ENCODE measurements around the gene HIBCH. TPM values are rescaled to one million over a fixed set of nuclear protein-coding genes. Genes with fewer than 3 reads are reported as not detected.

Gene HIBCH
- total and polyA plus RNA-seq, 4 experiments from 2014 or later = 19.3 to 22.3 (median 19.8) TPM

DNA sequence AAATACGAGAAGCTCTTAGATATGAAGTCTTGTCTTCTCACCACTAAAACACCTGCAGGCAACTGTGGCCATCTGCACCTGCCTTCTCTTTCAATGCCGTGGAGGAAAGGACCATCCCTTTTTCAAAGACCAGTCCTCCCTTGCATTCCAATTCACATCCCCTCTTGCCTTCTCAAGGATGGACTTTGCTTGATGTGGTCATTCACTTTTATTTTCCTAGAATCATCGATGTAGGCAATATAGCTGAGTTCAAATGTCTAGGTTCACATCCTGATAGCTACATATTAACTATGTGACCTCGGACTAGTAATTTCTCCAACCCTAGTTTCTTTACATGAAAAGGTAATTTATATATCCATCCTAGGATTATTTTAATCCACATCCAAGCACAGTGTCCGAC lies 110.1 kb downstream of the HIBCH start:
- Histone ChIP-seq H3K4me1 (ENCODE audit: insufficient read depth, low read length) (no peaks in the 10 kb centered on the region), H3K36me3 (ENCODE audit: insufficient read depth, low read length) (no peaks in the 10 kb centered on the region), H3K27me3 (ENCODE audit: insufficient read depth, low read length) (no peaks in the 10 kb centered on the region), H3K9me3 (ENCODE audit: control insufficient read depth in 1 of 2, low read length in 2 of 2) (no peaks in the 10 kb centered on the region), H3K4me3 (ENCODE audit: low read length in 2 of 2) (no peak overlapping the region), H3K27ac (ENCODE audit: low read depth, low read length) (no peak overlapping the region)
- Mint-ChIP-seq H3K27me3 (no peaks in the 10 kb centered on the region), H3K4me3 (no peak overlapping the region), H3K9me3 (no peaks in the 10 kb centered on the region), H3K4me1 (peaks cover 0 to 2% (median 0%) of the 10 kb centered on the region in 4 donors), H3K27ac (no peak overlapping the region), H3K36me3 (peaks cover 17 to 23% of the 10 kb centered on the region in 2 donors)
- ChIA-PET POLR2A (ENCODE audit: partially characterized antibody) (no interaction called here), CTCF (ENCODE audit: partially characterized antibody) (no interaction called here)
- intact Hi-C loops (cut with micrococcal nuclease) = no loop called here
- no peak for DNase-seq

DNA sequence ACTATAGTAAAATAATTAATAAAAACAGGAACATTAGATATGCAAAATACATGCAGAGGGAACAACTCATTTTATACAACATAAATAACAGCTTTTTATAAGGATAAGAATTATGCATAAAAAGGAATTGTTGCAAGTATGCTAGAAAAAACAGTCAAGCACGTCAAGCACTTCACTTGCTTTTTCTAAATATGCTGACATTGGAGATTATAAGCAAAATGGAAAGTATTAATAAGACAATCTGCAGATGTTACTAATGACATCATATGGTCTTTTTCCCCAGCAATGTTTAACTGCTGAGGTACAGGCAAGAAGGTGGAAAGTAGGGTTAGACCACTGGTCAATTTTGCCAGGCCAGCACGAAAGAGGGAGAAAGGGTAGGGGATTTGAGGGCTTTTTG lies 111.7 kb downstream of the HIBCH start:
- DNase-seq = no peak
- POLR2A ChIA-PET (ENCODE audit: partially characterized antibody) = no interaction called here
- no peak overlapping the region for H3K4me3 ChIP-seq (ENCODE audit: low read length in 2 of 2)
- no peaks in the 10 kb centered on the region for H3K36me3 ChIP-seq (ENCODE audit: insufficient read depth, low read length)
- no peaks in the 10 kb centered on the region for H3K27me3 Mint-ChIP-seq
- no peaks in the 10 kb centered on the region for H3K4me1 ChIP-seq (ENCODE audit: insufficient read depth, low read length)
- CTCF ChIA-PET (ENCODE audit: partially characterized antibody) = no interaction called here
- no peak overlapping the region for H3K4me3 Mint-ChIP-seq
- no peaks in the 10 kb centered on the region for H3K27me3 ChIP-seq (ENCODE audit: insufficient read depth, low read length)
- H3K36me3 Mint-ChIP-seq = peaks cover 25 to 29% of the 10 kb centered on the region in 2 donors
- no peak overlapping the region for H3K27ac ChIP-seq (ENCODE audit: low read depth, low read length)
- no peaks in the 10 kb centered on the region for H3K9me3 ChIP-seq (ENCODE audit: control insufficient read depth in 1 of 2, low read length in 2 of 2)
- H3K4me1 Mint-ChIP-seq = no peaks in the 10 kb centered on the region
- intact Hi-C loops (cut with micrococcal nuclease) = no loop called here
- H3K27ac Mint-ChIP-seq = no peak overlapping the region
- no peaks in the 10 kb centered on the region for H3K9me3 Mint-ChIP-seq

DNA sequence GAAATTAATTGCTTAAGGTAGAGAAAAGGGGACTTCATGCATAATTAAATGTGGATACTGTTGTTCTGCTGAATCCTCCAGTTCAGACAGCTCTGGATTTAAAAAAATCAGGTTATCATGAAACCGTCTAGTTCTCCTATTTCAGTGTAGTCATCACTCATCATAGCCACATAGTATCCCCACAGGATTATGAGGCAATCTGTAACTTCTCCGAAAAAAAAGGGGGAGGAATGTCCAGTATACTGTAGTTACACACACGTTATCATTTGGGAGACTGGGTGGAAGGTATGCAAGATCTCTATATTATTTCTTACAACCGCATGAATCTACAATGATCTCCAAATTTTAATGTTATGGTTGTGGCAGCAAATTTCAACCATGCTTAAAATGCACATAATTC lies 114.0 kb downstream of the HIBCH start:
- H3K9me3 Mint-ChIP-seq = no peaks in the 10 kb centered on the region
- H3K36me3 ChIP-seq (ENCODE audit: insufficient read depth, low read length) = no peaks in the 10 kb centered on the region
- no peaks in the 10 kb centered on the region for H3K9me3 ChIP-seq (ENCODE audit: control insufficient read depth in 1 of 2, low read length in 2 of 2)
- intact Hi-C loops (cut with micrococcal nuclease) = no loop called here
- H3K27ac Mint-ChIP-seq = no peak overlapping the region
- H3K4me3 Mint-ChIP-seq = no peak overlapping the region
- CTCF ChIA-PET (ENCODE audit: partially characterized antibody) = no interaction called here
- no peak overlapping the region for H3K27ac ChIP-seq (ENCODE audit: low read depth, low read length)
- H3K27me3 ChIP-seq (ENCODE audit: insufficient read depth, low read length) = no peaks in the 10 kb centered on the region
- H3K4me1 Mint-ChIP-seq = no peaks in the 10 kb centered on the region
- POLR2A ChIA-PET (ENCODE audit: partially characterized antibody) = no interaction called here
- peaks cover 32 to 43% of the 10 kb centered on the region in 2 donors for H3K36me3 Mint-ChIP-seq
- no peaks in the 10 kb centered on the region for H3K4me1 ChIP-seq (ENCODE audit: insufficient read depth, low read length)
- no peaks in the 10 kb centered on the region for H3K27me3 Mint-ChIP-seq
- no peak for DNase-seq
- H3K4me3 ChIP-seq (ENCODE audit: low read length in 2 of 2) = no peak overlapping the region

DNA sequence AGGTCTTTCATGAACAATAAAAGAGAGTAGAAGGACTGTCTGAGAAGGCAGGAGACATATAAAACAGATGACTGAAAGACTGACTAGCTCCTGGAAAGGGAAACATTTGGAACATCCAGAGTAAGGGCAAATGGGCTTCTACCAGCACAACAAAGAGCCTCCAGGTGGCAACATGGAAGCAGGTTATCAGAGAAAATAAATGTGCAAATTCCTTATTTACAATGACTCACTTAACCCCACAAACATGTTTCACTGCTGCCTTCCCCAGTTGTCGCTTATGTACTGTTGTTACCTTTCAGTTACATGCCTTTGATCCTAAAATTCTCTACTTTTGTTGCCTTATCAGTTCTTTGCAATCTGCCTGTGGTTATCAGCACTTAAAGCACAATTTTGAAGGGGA lies 117.0 kb downstream of the HIBCH start:
- H3K4me3 Mint-ChIP-seq = no peak overlapping the region
- peak overlapping the region in 1 of 7 donors; percentile 26 for H3K27ac Mint-ChIP-seq
- H3K4me1 ChIP-seq (ENCODE audit: insufficient read depth, low read length) = no peaks in the 10 kb centered on the region
- intact Hi-C loops (cut with micrococcal nuclease) = no loop called here
- peaks cover 0 to 3% (median 0%) of the 10 kb centered on the region in 8 donors for H3K9me3 Mint-ChIP-seq
- H3K36me3 Mint-ChIP-seq = peaks cover 46 to 66% of the 10 kb centered on the region in 2 donors
- POLR2A ChIA-PET (ENCODE audit: partially characterized antibody) = no interaction called here
- H3K9me3 ChIP-seq (ENCODE audit: control insufficient read depth in 1 of 2, low read length in 2 of 2) = no peaks in the 10 kb centered on the region
- CTCF ChIA-PET (ENCODE audit: partially characterized antibody) = no interaction called here
- no peak overlapping the region for H3K4me3 ChIP-seq (ENCODE audit: low read length in 2 of 2)
- no peaks in the 10 kb centered on the region for H3K4me1 Mint-ChIP-seq
- no peaks in the 10 kb centered on the region for H3K27me3 Mint-ChIP-seq
- H3K27me3 ChIP-seq (ENCODE audit: insufficient read depth, low read length) = no peaks in the 10 kb centered on the region
- DNase-seq = no peak
- H3K36me3 ChIP-seq (ENCODE audit: insufficient read depth, low read length) = no peaks in the 10 kb centered on the region
- H3K27ac ChIP-seq (ENCODE audit: low read depth, low read length) = no peak overlapping the region

DNA sequence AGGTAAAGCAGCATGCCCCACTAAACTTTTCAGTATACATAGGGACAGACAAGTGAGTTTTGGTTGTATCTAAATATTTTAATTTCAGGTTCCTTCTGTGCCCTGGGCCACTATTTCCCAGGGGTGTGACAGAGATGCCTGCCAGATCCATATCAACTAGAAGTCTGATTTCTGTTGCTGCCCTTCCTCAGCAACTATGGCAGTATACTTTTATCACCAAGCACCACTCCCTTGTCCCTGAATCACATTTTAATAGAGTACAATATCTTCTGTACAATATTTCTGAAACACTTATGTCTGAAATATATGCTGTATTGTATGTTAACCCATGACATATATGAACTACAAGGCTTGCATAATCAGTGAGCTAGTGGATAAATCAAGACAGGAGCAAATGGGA lies 117.6 kb downstream of the HIBCH start:
- Histone ChIP-seq H3K4me3 (ENCODE audit: low read length in 2 of 2) (no peak overlapping the region), H3K27ac (ENCODE audit: low read depth, low read length) (no peak overlapping the region), H3K27me3 (ENCODE audit: insufficient read depth, low read length) (no peaks in the 10 kb centered on the region), H3K9me3 (ENCODE audit: control insufficient read depth in 1 of 2, low read length in 2 of 2) (no peaks in the 10 kb centered on the region), H3K36me3 (ENCODE audit: insufficient read depth, low read length) (no peaks in the 10 kb centered on the region), H3K4me1 (ENCODE audit: insufficient read depth, low read length) (no peaks in the 10 kb centered on the region)
- no peak for DNase-seq
- Mint-ChIP-seq H3K9me3 (peaks cover 0 to 3% (median 0%) of the 10 kb centered on the region in 8 donors), H3K27me3 (no peaks in the 10 kb centered on the region), H3K36me3 (peaks cover 46 to 70% of the 10 kb centered on the region in 2 donors), H3K27ac (no peak overlapping the region), H3K4me1 (no peaks in the 10 kb centered on the region), H3K4me3 (no peak overlapping the region)
- POLR2A ChIA-PET (ENCODE audit: partially characterized antibody) = no interaction called here
- intact Hi-C loops (cut with micrococcal nuclease) = no loop called here
- CTCF ChIA-PET (ENCODE audit: partially characterized antibody) = no interaction called here

DNA sequence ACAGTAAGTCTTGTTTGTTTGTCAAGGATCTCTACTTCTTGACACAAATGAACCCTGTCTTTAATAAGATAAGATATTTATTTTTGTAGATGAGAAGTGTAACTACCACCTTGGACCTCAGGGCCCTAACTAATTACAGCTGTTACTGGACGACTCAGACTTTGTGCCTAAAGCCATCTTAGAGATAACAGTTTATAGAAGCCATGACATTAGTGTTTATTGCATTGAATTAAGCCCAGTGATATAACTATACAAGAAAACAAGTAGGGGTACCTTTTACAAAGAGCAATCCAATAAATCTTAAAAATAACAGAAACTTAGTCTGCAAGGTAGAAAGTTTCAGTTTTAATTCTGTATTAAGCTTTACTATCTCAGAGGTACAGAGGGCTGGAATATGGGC lies 119.0 kb downstream of the HIBCH start:
- Mint-ChIP-seq H3K4me1 (no peaks in the 10 kb centered on the region), H3K27ac (no peak overlapping the region), H3K4me3 (no peak overlapping the region), H3K27me3 (no peaks in the 10 kb centered on the region), H3K36me3 (peaks cover 44 to 68% of the 10 kb centered on the region in 2 donors), H3K9me3 (peaks cover 0 to 3% (median 0%) of the 10 kb centered on the region in 8 donors)
- no peak for DNase-seq
- H3K9me3 ChIP-seq (ENCODE audit: control insufficient read depth in 1 of 2, low read length in 2 of 2) = no peaks in the 10 kb centered on the region
- no peak overlapping the region for H3K27ac ChIP-seq (ENCODE audit: low read depth, low read length)
- no peaks in the 10 kb centered on the region for H3K36me3 ChIP-seq (ENCODE audit: insufficient read depth, low read length)
- no peaks in the 10 kb centered on the region for H3K4me1 ChIP-seq (ENCODE audit: insufficient read depth, low read length)
- H3K27me3 ChIP-seq (ENCODE audit: insufficient read depth, low read length) = no peaks in the 10 kb centered on the region
- H3K4me3 ChIP-seq (ENCODE audit: low read length in 2 of 2) = no peak overlapping the region
- intact Hi-C loops (cut with micrococcal nuclease) = no loop called here
- ChIA-PET POLR2A (ENCODE audit: partially characterized antibody) (no interaction called here), CTCF (ENCODE audit: partially characterized antibody) (no interaction called here)

DNA sequence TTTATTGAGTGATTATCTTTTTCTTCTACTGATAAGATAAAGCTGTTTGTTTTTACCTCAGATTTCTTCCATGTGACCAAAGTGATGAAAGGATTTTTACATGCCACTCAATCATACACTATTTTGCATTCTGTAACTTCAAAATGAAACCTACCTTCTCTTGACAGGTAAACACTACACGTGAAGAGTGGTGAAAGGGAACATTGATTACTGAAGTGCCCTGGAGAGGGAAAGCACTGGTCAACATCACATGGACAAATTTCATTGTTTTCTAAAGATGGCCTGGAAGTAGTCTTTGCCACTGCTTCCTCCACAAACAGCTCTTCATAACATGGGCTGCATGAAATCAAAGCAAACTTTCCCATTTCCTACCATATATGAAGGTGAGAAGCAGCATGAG lies 120.1 kb downstream of the HIBCH start:
- ChIA-PET POLR2A (ENCODE audit: partially characterized antibody) (no interaction called here), CTCF (ENCODE audit: partially characterized antibody) (interaction anchor here (0.8 kb wide), 1 partner anchor 119 kb away, joined by 3 read pairs; no protein-coding TSS in a partner anchor)
- Mint-ChIP-seq H3K4me3 (no peak overlapping the region), H3K36me3 (peaks cover 38 to 63% of the 10 kb centered on the region in 2 donors), H3K27me3 (no peaks in the 10 kb centered on the region), H3K9me3 (peaks cover 0 to 3% (median 0%) of the 10 kb centered on the region in 8 donors), H3K4me1 (no peaks in the 10 kb centered on the region), H3K27ac (no peak overlapping the region)
- intact Hi-C loops (cut with micrococcal nuclease) = no loop called here
- no peak for DNase-seq
- H3K4me3 ChIP-seq (ENCODE audit: low read length in 2 of 2) = no peak overlapping the region
- no peaks in the 10 kb centered on the region for H3K4me1 ChIP-seq (ENCODE audit: insufficient read depth, low read length)
- no peaks in the 10 kb centered on the region for H3K9me3 ChIP-seq (ENCODE audit: control insufficient read depth in 1 of 2, low read length in 2 of 2)
- no peak overlapping the region for H3K27ac ChIP-seq (ENCODE audit: low read depth, low read length)
- H3K36me3 ChIP-seq (ENCODE audit: insufficient read depth, low read length) = no peaks in the 10 kb centered on the region
- H3K27me3 ChIP-seq (ENCODE audit: insufficient read depth, low read length) = no peaks in the 10 kb centered on the region

DNA sequence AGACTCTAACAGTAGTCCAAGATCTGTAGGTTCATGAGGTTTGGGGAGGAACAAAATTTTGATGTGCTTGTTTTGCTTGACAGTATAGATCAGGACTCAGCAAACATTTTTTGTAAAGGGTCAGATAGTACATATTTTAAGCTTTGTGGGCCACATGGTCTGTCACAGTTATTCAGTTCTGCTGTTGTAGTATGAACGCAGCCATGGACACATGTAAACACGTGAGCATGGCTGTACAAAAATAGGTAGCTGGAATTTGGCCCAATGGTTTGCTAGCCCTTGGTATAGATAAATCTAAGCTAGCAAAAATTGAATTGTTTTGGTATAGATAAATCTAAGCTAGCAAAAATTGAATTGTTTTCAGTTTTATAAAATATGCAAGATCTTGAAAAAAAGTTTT lies 120.5 kb downstream of the HIBCH start:
- H3K27ac Mint-ChIP-seq = no peak overlapping the region
- no peaks in the 10 kb centered on the region for H3K27me3 Mint-ChIP-seq
- H3K4me1 Mint-ChIP-seq = no peaks in the 10 kb centered on the region
- H3K4me3 ChIP-seq (ENCODE audit: low read length in 2 of 2) = no peak overlapping the region
- ChIA-PET POLR2A (ENCODE audit: partially characterized antibody) (no interaction called here), CTCF (ENCODE audit: partially characterized antibody) (interaction anchor here (0.8 kb wide), 1 partner anchor 119 kb away, joined by 3 read pairs; no protein-coding TSS in a partner anchor)
- no peaks in the 10 kb centered on the region for H3K9me3 ChIP-seq (ENCODE audit: control insufficient read depth in 1 of 2, low read length in 2 of 2)
- H3K36me3 Mint-ChIP-seq = peaks cover 34 to 59% of the 10 kb centered on the region in 2 donors
- no peak overlapping the region for H3K4me3 Mint-ChIP-seq
- no peaks in the 10 kb centered on the region for H3K4me1 ChIP-seq (ENCODE audit: insufficient read depth, low read length)
- H3K27me3 ChIP-seq (ENCODE audit: insufficient read depth, low read length) = no peaks in the 10 kb centered on the region
- no peak overlapping the region for H3K27ac ChIP-seq (ENCODE audit: low read depth, low read length)
- DNase-seq = no peak
- no peaks in the 10 kb centered on the region for H3K36me3 ChIP-seq (ENCODE audit: insufficient read depth, low read length)
- H3K9me3 Mint-ChIP-seq = peaks cover 0 to 3% (median 0%) of the 10 kb centered on the region in 8 donors
- intact Hi-C loops (cut with micrococcal nuclease) = no loop called here

All from CD4-positive, alpha-beta memory T cell (primary cell).